GM10266 (cell line): ENCODE data around the gene CACHD1.

Experiments used
- DNase-seq: peaks from one replicate; pipeline ENCODE4 v3.0.0; 2012; ENCODE audit errors: extremely low spot score
- TF ChIP-seq, protein P1 (sequence below): IDR thresholded peaks from 2 replicates; pipeline ENCODE4 v1.5.1; 2012; ENCODE audit warnings: mild to moderate bottlenecking, low read depth; ENCODE audit not compliant: control insufficient read depth, insufficient read depth; ENCODE audit errors: missing control alignments

The CACHD1 gene

DNA sequence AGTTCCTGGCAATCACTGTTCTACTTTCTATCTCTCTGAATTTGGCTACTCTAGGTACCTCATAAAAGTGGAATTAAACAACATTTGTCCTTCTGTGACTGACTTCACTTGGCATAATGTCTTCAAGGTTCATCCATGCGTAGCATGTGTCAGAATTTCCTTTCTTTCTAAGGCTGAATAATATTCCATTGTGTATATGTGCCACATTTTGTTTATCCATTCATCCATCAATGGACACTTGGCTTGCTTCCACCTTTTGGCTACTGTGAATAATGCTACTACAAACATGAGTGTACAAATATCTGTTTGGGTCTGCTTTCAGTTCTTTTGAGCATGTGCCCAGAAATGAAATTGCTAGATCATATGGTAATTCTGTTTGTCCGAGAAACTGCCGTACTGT, 14.7 kb downstream of the CACHD1 start:
- TF ChIP-seq, protein P1, sequence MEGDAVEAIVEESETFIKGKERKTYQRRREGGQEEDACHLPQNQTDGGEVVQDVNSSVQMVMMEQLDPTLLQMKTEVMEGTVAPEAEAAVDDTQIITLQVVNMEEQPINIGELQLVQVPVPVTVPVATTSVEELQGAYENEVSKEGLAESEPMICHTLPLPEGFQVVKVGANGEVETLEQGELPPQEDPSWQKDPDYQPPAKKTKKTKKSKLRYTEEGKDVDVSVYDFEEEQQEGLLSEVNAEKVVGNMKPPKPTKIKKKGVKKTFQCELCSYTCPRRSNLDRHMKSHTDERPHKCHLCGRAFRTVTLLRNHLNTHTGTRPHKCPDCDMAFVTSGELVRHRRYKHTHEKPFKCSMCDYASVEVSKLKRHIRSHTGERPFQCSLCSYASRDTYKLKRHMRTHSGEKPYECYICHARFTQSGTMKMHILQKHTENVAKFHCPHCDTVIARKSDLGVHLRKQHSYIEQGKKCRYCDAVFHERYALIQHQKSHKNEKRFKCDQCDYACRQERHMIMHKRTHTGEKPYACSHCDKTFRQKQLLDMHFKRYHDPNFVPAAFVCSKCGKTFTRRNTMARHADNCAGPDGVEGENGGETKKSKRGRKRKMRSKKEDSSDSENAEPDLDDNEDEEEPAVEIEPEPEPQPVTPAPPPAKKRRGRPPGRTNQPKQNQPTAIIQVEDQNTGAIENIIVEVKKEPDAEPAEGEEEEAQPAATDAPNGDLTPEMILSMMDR, result no peak
- no peak for DNase-seq

DNA sequence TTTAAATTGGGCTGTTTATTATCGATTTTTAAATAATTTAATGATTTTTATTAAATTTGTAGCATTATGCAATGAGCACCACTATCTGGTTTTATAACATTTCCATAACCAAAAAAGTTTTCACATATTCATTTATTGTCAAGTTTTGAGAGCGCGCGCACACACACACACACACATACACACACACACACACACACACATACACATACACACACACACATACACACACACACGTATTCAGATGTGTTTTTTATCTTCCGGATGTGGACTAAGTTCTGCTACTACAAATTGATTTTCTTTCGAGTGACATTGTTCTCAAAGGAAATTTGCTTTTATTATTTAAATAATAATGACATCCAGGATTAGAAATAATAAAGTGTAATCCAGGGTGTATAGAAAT, 16.3 kb downstream of the CACHD1 start:
- TF ChIP-seq, protein P1, result no peak
- no peak for DNase-seq

DNA sequence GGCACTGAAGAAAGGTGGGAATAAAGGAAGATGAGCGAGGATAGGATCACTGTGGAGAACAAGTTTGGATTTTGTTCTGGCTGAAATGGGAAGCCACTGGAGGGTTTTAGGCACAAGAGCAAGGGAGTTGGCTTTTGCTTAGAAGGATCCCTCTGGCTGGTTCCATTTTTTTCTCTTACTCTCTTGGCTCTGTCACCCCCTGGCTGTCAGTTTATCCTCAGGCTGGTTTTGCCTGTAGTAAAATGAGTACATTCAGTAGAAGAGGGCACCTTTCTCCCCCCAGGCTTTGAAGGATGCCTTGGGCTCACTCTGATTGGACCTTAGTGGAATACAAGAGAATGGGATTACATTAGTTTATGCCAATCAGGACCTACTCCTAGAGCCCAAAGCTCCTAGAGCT, 17.1 kb downstream of the CACHD1 start:
- DNase-seq, result no peak
- TF ChIP-seq, protein P1, result no peak

DNA sequence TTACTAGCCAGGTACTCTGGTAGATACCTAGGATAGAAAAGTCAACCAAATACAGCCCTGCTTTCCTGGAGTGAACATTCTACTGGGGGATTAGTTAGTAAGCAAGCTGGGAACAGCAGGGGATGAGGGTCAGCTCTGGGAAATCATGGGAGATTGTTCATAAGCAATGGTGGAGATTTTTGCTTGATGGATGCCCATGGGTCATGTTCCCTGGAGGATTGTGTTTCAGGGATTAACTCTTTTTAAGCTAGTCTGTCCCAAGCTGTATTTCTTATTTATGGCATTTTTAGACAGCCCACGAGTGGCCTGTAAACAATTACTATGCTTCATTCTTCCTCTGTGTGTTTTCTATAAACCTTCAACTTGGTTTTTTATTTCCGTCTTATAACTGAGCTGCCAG, 18.9 kb downstream of the CACHD1 start:
- TF ChIP-seq, protein P1, result no peak
- DNase-seq, result no peak

DNA sequence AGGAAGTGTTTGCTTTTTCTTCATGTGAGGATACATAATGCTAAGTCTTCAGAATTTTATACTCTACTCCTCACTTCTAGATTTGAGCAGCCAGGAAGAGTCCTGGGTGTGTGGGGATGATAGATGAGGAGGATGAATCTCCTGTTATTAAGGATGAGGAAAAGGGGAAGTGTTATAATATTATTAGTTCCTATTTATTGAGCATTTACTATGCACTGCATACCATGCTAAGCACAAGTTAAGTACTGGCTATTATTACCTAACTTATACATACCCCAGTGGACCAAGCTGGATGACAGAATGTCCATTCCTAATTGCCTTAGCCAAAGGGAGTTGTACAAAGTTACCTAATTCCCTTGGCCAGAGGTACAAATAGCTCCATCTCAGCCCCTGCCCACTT, 19.8 kb downstream of the CACHD1 start:
- DNase-seq, result no peak

DNA sequence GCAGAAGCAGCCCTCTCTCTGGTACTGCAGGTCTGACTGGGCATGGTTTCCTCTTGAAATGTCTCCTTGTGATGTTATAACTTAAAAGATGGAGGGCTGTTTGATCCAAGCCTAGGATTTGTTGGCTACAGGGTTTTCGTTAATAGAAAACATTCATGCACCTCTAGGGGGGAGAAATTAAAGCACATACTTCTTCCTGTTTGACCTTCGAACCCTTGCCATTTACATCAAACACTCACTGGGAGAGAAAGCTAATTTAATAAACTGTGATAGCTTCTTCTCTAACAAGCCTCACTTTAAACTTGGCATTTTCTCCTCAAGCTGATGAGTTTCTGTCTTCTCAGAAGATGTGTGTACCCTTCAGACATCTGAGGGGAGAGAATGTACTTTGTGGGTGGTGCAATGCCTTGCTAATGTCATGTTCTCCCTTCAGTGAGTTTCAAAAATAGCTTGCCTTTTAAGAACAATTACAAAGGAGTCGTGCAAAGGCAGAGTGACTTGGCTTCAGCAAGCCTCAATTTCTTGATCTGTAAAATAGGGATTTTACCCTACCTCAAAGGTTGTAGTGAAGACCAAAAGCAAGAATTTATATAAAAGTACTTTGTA, 20.4 kb downstream of the CACHD1 start:
- DNase-seq, result no peak
- TF ChIP-seq, protein P1, result no peak

More for the DNA sequence above, 19.8 kb downstream of the CACHD1 start:
- TF ChIP-seq, protein P1, result no peak

DNA sequence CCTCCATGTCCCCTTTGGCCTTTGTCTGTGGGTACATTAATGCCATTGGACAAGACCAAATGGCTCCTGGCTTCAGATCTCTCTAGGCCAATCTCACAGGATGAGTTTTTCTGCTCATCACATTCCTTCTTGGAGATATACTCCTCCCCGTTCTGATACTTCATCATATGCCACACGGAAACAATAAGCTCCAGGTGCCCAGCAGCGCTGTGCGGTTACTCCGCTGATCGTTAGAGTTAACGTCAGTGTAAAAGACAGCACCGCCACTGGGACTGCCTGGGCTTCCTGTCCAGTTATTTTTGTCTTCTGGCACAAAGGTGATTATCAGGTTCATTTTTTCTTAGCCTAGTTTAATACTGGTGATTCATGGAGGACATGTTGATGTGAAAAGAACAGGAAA, 22.5 kb downstream of the CACHD1 start:
- TF ChIP-seq, protein P1, result no peak
- DNase-seq, result no peak
